ENCODE data around the gene STRAP.

- TF ChIP-seq EGR1 (IDR thresholded peaks at IDR 0.05) (no peak), RAD21 (IDR thresholded peaks at IDR 0.05; ENCODE audit: low read depth) (no peak), REST (IDR thresholded peaks at IDR 0.05; ENCODE audit: low read depth) (no peak), CEBPB (IDR thresholded peaks at IDR 0.05) (no peak), FOXM1 (IDR thresholded peaks at IDR 0.05; ENCODE audit: borderline replicate concordance, low read depth) (no peak), MAX (IDR thresholded peaks at IDR 0.05) (no peak), EP300 (IDR thresholded peaks at IDR 0.05; ENCODE audit: borderline replicate concordance) (no peak), YY1 (IDR thresholded peaks at IDR 0.05; ENCODE audit: low read depth) (no peak), TEAD4 (IDR thresholded peaks at IDR 0.05) (no peak), TAF1 (IDR thresholded peaks at IDR 0.05; ENCODE audit: low read depth) (no peak), USF1 (IDR thresholded peaks at IDR 0.05) (no peak)
Observed at GRCh38 chr12:15910468-15910863, 28.3 kb downstream of the STRAP start.
